ENCODE measurements around the gene ZBTB4.

GRCh38 chr17:7484067-7484918 is 4.9 kb upstream of the ZBTB4 start, which contains the start of gene POLR2A:
- TF ChIP-seq POLR2A (IDR thresholded peaks at IDR 0.05; ENCODE audit: low read length) = peak; percentile 100
- no peak for TF ChIP-seq GATA1 (IDR thresholded peaks at IDR 0.05; ENCODE audit: low read depth, low read length)
